LoVo (cell line): Measurements from ENCODE around the gene FBXO42.
"Not testable (repeated sequence)": the region's sequence is repeated elsewhere in the genome, so short reads cannot be mapped to it uniquely, and the experiment has no call there.

Experiments used
- DNase-seq: peaks from one replicate; pipeline ENCODE4 v3.0.0-alpha.2; 2016; ENCODE audit warnings: low spot score

FBXO42 gene

DNA sequence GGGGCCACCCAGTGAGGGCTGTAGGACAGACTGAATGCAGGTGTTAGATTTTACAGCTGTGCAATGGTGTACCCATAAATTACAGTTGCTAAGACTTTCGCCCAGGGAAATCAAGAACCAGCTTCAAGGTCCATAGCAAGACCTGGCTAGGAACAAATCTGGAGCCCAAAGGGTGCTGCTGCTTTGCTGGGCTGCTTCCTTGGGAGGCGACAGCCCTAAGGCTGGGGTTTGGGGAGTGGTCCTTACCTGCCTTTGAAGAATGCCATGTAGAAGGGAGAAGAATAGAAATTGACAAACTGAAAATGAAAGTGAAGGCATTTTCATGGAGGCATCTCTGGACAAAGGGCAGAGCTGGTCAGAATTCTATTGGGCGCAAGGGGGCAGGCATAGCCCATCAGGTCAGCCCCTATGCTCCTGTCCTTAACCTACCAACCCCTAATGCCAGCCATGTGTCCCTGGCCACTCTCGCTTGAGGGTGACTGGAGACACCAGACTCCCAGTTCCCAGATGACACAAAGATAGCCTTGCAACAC is 132.2 kb downstream of the FBXO42 start:
- no peak for DNase-seq

- no peak for DNase-seq
These were observed 133.6 kb downstream of the FBXO42 start for GRCh38 chr1:16218674-16219071.

DNA sequence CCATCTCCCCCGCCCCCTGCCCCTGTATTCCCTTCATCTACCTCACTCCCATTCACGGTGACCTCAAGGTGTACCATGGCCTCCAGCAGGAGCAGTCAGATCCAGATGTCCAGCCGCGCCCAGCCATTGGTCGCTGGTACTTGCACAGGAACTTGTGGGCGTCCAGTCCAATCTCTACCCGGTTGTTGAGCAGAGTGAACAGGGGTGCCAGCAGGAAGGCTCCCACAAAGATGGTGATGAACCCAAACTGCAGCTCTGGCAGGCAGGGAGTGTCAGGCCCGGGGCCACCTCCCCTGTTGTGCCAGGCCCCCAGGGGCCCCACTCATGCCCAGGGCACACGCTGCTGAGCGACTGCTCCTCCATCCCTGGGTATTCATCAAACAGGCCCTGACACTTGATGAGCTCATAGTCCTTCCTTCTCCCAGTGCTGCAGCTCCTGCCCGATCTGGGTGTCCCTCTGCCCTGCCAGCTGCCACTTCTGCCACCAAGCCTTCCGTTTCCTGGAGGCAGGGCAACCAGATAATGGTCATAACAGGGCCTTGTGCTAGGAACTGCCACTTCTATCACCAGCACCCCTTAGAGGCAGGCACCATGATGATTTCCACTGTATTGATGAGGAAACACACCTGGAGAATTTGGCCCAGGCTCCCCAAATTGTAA is 134.1 kb downstream of the FBXO42 start:
- DNase-seq = no peak

GRCh38 chr1:16217061-16217785 is 135.1 kb downstream of the FBXO42 start:
- peak; percentile 97 for DNase-seq

DNA sequence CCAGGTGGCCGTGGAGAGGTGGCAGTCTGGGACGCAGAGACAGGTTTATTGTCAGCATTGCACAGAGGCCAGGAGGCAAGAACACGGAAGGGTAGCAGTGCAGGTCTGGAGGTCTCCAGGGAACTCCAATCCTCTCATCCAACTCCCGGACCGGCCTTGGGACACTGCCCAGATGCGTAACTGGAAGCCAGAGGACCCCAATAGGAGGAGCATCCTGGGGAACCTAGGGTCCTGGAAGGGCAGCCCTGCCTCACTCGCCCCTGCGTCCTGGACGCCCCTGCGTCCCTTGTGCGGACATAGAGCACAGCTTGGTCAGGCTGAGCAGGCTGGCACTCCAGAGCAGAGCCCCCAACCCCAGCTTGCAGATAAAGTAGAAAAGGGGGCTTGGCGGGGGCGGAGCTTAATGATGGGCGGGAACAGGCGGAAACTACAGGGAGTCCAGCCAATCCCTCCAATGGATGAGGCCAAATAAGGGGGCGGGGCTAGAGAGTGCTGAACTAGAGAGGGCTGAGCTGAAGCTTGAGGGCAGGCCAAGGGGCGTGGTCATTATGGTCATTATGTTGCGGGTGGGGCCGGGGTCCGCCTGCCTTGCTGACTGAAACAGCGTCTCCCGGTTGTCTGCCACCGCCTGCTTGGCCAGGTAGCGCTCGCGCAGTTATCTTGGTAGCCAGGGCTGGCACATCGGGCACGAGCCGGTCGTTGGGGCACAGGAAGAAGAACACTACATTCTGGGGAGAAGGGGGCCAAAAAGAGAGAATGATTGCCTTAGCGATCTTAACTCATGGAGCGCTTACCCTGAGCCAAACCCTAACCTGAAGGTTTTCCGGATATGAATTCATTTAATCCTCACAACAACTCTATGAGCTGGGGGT is 136.2 kb downstream of the FBXO42 start:
- DNase-seq = no peak

GRCh38 chr1:16215240-16215639 is 137.0 kb downstream of the FBXO42 start:
- DNase-seq = not testable (repeated sequence)

- not testable (repeated sequence) for DNase-seq
These were observed 138.7 kb downstream of the FBXO42 start for GRCh38 chr1:16213544-16213943.

DNA sequence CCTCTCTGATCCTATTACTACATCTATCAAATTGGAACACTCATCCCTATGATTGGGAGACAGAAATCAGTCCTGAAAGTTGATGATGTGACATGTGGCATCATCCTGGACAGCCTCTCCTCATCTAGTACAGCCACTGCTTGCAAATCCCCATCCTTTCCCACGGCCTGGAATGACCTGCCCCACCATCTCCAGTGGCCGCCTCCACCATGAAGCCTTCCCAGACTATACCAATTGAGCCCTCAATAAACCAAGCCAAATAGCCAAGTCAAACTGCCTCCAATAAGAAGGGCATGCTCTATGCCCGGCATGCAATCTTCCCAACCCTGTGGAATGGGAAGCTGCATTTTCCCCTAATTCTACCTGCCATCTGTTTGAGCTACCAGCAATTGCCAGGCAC is 139.3 kb downstream of the FBXO42 start:
- DNase-seq = no peak

GRCh38 chr1:16212251-16212961 is 139.9 kb downstream of the FBXO42 start, which contains the start of gene ARHGEF19:
Gene ARHGEF19 (minus strand): TSS chr1:16212652. CDS start chr1:16209054, 3,598 bp downstream.
- DNase-seq = no peak

DNA sequence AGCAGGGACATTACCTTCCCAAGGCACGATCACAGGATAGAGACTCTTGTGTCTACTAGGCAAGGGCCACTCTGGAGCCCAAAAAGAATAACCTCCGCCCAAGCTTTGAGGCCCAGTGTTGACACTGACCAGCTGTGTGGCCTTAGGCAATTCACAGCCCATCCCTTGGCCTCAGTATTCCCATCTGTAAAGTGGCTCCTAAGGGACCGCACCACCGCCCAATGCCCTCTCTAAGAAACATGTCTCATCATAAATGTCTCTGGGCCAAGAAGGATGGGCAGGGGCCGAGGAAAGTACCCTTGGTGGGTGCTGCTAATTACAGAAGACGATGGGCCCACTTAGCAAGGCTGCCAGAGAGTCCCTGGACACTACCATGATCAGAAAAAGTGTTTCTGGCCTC is 140.5 kb downstream of the FBXO42 start:
- DNase-seq = no peak

- no peak for DNase-seq
These were observed 141.7 kb downstream of the FBXO42 start for GRCh38 chr1:16210581-16210980.

GRCh38 chr1:16209847-16210407 is 142.4 kb downstream of the FBXO42 start:
- DNase-seq = no peak

DNA sequence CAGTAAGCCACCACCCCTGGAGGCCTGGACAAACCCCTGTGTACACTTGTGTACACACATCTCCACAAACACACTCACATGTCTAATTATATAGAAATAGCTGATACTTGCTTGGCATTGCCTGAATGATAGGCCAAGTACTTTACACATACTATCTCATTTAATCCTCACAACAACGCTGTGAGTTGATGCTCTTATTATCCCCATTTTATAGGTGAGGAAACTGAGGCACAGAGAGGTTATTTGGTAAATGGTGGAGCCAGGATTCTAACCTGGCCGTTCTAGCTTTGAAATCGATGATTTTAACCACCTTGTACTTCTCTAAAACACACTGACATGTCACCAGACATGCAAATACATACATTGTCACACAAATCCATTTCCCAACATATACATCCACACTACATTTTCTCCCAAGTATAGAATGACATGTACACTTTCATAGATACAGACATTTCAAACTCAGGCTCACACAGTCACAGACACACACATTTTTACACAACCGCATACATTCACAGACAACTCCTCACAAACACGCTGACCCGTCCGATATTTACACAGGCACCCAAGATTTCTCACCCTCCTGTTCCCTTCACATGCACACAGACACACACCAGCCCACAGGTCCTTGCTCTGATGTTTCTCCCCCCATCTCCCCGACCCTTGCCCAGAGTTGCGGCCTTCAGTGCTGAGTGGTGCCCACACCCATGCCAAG is 143.0 kb downstream of the FBXO42 start:
- no peak for DNase-seq

- DNase-seq = no peak
These were observed 143.9 kb downstream of the FBXO42 start for GRCh38 chr1:16208270-16208987.

- no peak for DNase-seq
These were observed 144.7 kb downstream of the FBXO42 start for GRCh38 chr1:16207318-16208269.

GRCh38 chr1:16206547-16207317 is 145.5 kb downstream of the FBXO42 start:
- peak; percentile 98 for DNase-seq

DNA sequence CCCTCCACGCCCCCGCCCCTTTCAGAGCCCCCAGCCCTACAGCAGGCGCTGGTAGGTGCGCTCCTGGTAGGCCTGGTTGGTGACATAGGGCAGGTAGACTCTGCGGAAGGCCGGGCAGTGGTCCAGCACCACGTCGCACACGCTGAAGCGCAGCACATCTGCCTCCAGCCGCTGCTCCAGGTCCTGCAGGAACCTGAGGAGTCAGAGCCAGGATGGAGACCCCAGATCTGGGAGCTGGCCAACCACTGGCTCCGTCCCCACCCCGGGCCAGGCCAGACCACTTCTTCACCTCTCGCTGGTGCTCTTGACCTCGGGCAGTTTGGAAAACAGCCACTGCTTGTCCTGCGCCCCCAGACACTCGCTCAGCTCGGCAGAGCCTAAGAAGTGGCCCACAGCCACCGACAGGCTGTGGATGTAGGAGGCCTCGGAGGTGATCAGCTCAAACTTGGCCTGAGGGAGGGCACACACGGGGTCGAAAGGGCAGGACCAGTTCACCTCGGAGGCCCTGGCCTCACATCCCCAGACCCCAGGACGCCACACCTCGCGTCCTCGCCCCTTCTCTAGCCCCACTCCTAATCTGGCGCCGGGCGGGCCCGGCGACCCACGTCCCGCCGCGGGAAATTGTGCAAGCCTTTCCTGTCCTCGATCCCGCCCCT is 146.3 kb downstream of the FBXO42 start:
- DNase-seq = no peak

- no peak for DNase-seq
These were observed 147.0 kb downstream of the FBXO42 start for GRCh38 chr1:16205334-16205671.
